Esophagus (tissue), 2 donors: ENCODE data around the gene IPPK. TPM values are rescaled to one million over a fixed set of nuclear protein-coding genes. Genes with fewer than 3 reads are reported as not detected.

Experiments used
- H3K27ac ChIP-seq, 2 donors: one replicate each; pipeline ENCODE4 v1.5.1; 2013; ENCODE audit warnings: low read depth in 2 of 2, mild to moderate bottlenecking in 2 of 2, inconsistent platforms in 1 of 2, low read length in 1 of 2, moderate library complexity in 1 of 2
- H3K27me3 ChIP-seq, 2 donors: one replicate each; pipeline ENCODE4 v1.6.1; 2013; ENCODE audit warnings: low read length in 2 of 2, control low read depth in 1 of 2, mild to moderate bottlenecking in 1 of 2; ENCODE audit not compliant: insufficient read depth in 2 of 2, control insufficient read depth in 1 of 2
- H3K36me3 ChIP-seq, 2 donors: one replicate each; pipeline ENCODE4 v1.6.1; 2013; ENCODE audit warnings: low read length in 1 of 2; ENCODE audit not compliant: control insufficient read depth in 2 of 2, insufficient read depth in 2 of 2
- H3K4me1 ChIP-seq, 2 donors: one replicate each; pipeline ENCODE4 v1.6.1; 2013; ENCODE audit warnings: low read length in 1 of 2; ENCODE audit not compliant: control insufficient read depth in 2 of 2, insufficient read depth in 2 of 2
- H3K4me3 ChIP-seq, 2 donors: one replicate each; pipeline ENCODE4 v1.5.1; 2013; ENCODE audit warnings: low read length in 2 of 2, mild to moderate bottlenecking in 2 of 2, low read depth in 1 of 2, moderate library complexity in 1 of 2
- H3K9me3 ChIP-seq, 2 donors: one replicate each; pipeline ENCODE4 v1.6.1; 2013; ENCODE audit warnings: mild to moderate bottlenecking in 2 of 2, low read depth in 1 of 2, low read length in 1 of 2, moderate library complexity in 1 of 2; ENCODE audit not compliant: control insufficient read depth in 2 of 2, insufficient read depth in 1 of 2
- WGBS, 2 donors: extraction: QIAGEN DNeasy Blood & Tissue Kit; methylation state at CpG; one replicate each; pipeline ENCODE4 v1.1.7; 2013; 5-methylcytosine and 5-hydroxymethylcytosine counted together
- polyA plus RNA-seq, 2 donors: library from polyadenylated mRNA; stranded (reverse); fragments of 200-250 nt; gene quantifications; one replicate each; pipeline ENCODE4 v1.2.3, GENCODE V29; 2013
- donor health status: healthy with polysubstance abuse.
- donor health status: Bipolar disorder and iron deficiency.

The IPPK gene
- polyA plus RNA-seq, 2 donors = 18.7 to 41.1 TPM

GRCh38 chr9:92704528-92704927 lies 34.6 kb upstream of the IPPK start:
- WGBS, 2 donors = 62 to 80% methylated on average over 2 of the region's 2 CpGs
- Histone ChIP-seq H3K27me3 (no peaks in the 10 kb centered on the region), H3K4me3 (no peak overlapping the region), H3K27ac (peak overlapping the region in 1 of 2 donors; percentile 76), H3K9me3 (no peaks in the 10 kb centered on the region), H3K36me3 (no peaks in the 10 kb centered on the region), H3K4me1 (peaks cover 0 to 5% of the 10 kb centered on the region in 2 donors)

GRCh38 chr9:92696619-92697018 lies 26.7 kb upstream of the IPPK start:
- Histone ChIP-seq H3K27me3 (no peaks in the 10 kb centered on the region), H3K27ac (no peak overlapping the region), H3K4me3 (no peak overlapping the region), H3K4me1 (no peaks in the 10 kb centered on the region), H3K36me3 (no peaks in the 10 kb centered on the region), H3K9me3 (no peaks in the 10 kb centered on the region)
- 58 to 70% methylated on average over 1 of the region's 1 CpG for WGBS, 2 donors

GRCh38 chr9:92686954-92687353 lies 17.0 kb upstream of the IPPK start:
- H3K36me3 ChIP-seq = no peaks in the 10 kb centered on the region
- H3K27ac ChIP-seq = no peak overlapping the region
- H3K4me3 ChIP-seq = no peak overlapping the region
- H3K4me1 ChIP-seq = peaks cover 0 to 3% of the 10 kb centered on the region in 2 donors
- 74 to 78% methylated on average over 3 of the region's 3 CpGs for whole genome bisulfite sequencing, 2 donors
- peaks cover 0 to 3% of the 10 kb centered on the region in 2 donors for H3K9me3 ChIP-seq
- no peaks in the 10 kb centered on the region for H3K27me3 ChIP-seq

GRCh38 chr9:92685022-92685421 lies 15.1 kb upstream of the IPPK start:
- H3K27me3 ChIP-seq = no peaks in the 10 kb centered on the region
- H3K27ac ChIP-seq = no peak overlapping the region
- WGBS, 2 donors = 59 to 61% methylated on average over 5 of the region's 5 CpGs
- no peaks in the 10 kb centered on the region for H3K36me3 ChIP-seq
- no peaks in the 10 kb centered on the region for H3K9me3 ChIP-seq
- peaks cover 0 to 9% of the 10 kb centered on the region in 2 donors for H3K4me1 ChIP-seq
- H3K4me3 ChIP-seq = no peak overlapping the region

- no peaks in the 10 kb centered on the region for H3K36me3 ChIP-seq
- WGBS, 2 donors = 97 to 98% methylated on average over 7 to 8 of the region's 8 CpGs
- no peak overlapping the region for H3K4me3 ChIP-seq
- H3K9me3 ChIP-seq = no peaks in the 10 kb centered on the region
- H3K4me1 ChIP-seq = peaks cover 0 to 16% of the 10 kb centered on the region in 2 donors
- H3K27ac ChIP-seq = peak overlapping the region; percentile 98 to 99
- no peaks in the 10 kb centered on the region for H3K27me3 ChIP-seq
Observed at GRCh38 chr9:92682269-92682668, 12.3 kb upstream of the IPPK start.

- H3K4me3 ChIP-seq = no peak overlapping the region
Observed at GRCh38 chr9:92680166-92681119, 10.5 kb upstream of the IPPK start.

GRCh38 chr9:92679413-92680165 lies 9.7 kb upstream of the IPPK start:
- H3K36me3 ChIP-seq = no peaks in the 10 kb centered on the region
- peaks cover 0 to 16% of the 10 kb centered on the region in 2 donors for H3K4me1 ChIP-seq
- WGBS, 2 donors = 59 to 65% methylated on average over 14 of the region's 14 CpGs
- H3K27me3 ChIP-seq = no peaks in the 10 kb centered on the region
- peak overlapping the region; percentile 98 to 99 for H3K27ac ChIP-seq
- no peak overlapping the region for H3K4me3 ChIP-seq
- H3K9me3 ChIP-seq = no peaks in the 10 kb centered on the region

More at GRCh38 chr9:92680166-92681119, 10.5 kb upstream of the IPPK start:
- Histone ChIP-seq H3K27ac (peak overlapping the region; percentile 98 to 99), H3K4me1 (peaks cover 0 to 16% of the 10 kb centered on the region in 2 donors), H3K36me3 (no peaks in the 10 kb centered on the region), H3K27me3 (no peaks in the 10 kb centered on the region), H3K9me3 (no peaks in the 10 kb centered on the region)
- 49 to 65% methylated on average over 12 of the region's 12 CpGs for WGBS, 2 donors

- Histone ChIP-seq H3K4me3 (peak overlapping the region in 1 of 2 donors; percentile 72), H3K9me3 (no peaks in the 10 kb centered on the region), H3K27ac (peak overlapping the region; percentile 99 to 100), H3K36me3 (peaks cover 0 to 4% of the 10 kb centered on the region in 2 donors), H3K27me3 (no peaks in the 10 kb centered on the region), H3K4me1 (peaks cover 5 to 15% of the 10 kb centered on the region in 2 donors)
- 40 to 54% methylated on average over 4 of the region's 4 CpGs for WGBS, 2 donors
Observed at GRCh38 chr9:92671323-92671722, 1.4 kb upstream of the IPPK start.

GRCh38 chr9:92669527-92669889 lies 423 bp downstream of the IPPK start:
- WGBS, 2 donors = 1% methylated on average over 26 to 29 of the region's 29 CpGs
- H3K4me1 ChIP-seq = peaks cover 6 to 23% of the 10 kb centered on the region in 2 donors

More at GRCh38 chr9:92669527-92669889, 423 bp downstream of the IPPK start:
- H3K27me3 ChIP-seq = no peaks in the 10 kb centered on the region
- peak overlapping the region; percentile 72 to 96 for H3K4me3 ChIP-seq
- peaks cover 0 to 11% of the 10 kb centered on the region in 2 donors for H3K36me3 ChIP-seq
- H3K27ac ChIP-seq = peak overlapping the region; percentile 98 to 99
- no peaks in the 10 kb centered on the region for H3K9me3 ChIP-seq
